Neutrophil (primary cell): ENCODE data around the gene KLHL24.

Experiments used
- H3K27ac ChIP-seq: fragments of 200-600 bp; sonication (generic); 2 replicates; pipeline ENCODE4 v1.5.1; 2016; ENCODE audit warnings: mild to moderate bottlenecking, moderate library complexity
- H3K27me3 ChIP-seq: fragments of 200-600 bp; sonication (generic); 2 replicates; pipeline ENCODE4 v1.6.0; 2016; ENCODE audit warnings: mild to moderate bottlenecking
- H3K36me3 ChIP-seq: fragments of 200-600 bp; sonication (generic); 2 replicates; pipeline ENCODE4 v1.5.1; 2017
- H3K4me1 ChIP-seq, 2 experiments: fragments of 200-600 bp in 1 of 2; sonication (generic) in 1 of 2; 1 replicate in 1 of 2; 2 replicates in 1 of 2; pipeline versions ENCODE4 v1.5.1 to v1.6.1; 2013 to 2016; ENCODE audit warnings: low read depth in 1 of 2, low read length in 1 of 2, mild to moderate bottlenecking in 1 of 2, moderate library complexity in 1 of 2; ENCODE audit not compliant: control insufficient read depth in 1 of 2, insufficient read depth in 1 of 2
- H3K4me3 ChIP-seq, 2 experiments: fragments of 200-600 bp in 1 of 2; sonication (generic) in 1 of 2; 1 replicate in 1 of 2; 2 replicates in 1 of 2; pipeline ENCODE4 v1.5.1; 2013 to 2016; ENCODE audit warnings: low read depth in 1 of 2, low read length in 1 of 2, mild to moderate bottlenecking in 1 of 2, moderate library complexity in 1 of 2
- H3K9me3 ChIP-seq: fragments of 200-600 bp; sonication (generic); 2 replicates; pipeline ENCODE4 v1.5.1; 2016
- CTCF ChIP-seq: fragments of 200-600 bp; sonication (generic); IDR thresholded peaks from 2 replicates; pipeline ENCODE4 v1.5.1; 2016; ENCODE audit warnings: antibody characterized with exemption

Gene KLHL24

DNA sequence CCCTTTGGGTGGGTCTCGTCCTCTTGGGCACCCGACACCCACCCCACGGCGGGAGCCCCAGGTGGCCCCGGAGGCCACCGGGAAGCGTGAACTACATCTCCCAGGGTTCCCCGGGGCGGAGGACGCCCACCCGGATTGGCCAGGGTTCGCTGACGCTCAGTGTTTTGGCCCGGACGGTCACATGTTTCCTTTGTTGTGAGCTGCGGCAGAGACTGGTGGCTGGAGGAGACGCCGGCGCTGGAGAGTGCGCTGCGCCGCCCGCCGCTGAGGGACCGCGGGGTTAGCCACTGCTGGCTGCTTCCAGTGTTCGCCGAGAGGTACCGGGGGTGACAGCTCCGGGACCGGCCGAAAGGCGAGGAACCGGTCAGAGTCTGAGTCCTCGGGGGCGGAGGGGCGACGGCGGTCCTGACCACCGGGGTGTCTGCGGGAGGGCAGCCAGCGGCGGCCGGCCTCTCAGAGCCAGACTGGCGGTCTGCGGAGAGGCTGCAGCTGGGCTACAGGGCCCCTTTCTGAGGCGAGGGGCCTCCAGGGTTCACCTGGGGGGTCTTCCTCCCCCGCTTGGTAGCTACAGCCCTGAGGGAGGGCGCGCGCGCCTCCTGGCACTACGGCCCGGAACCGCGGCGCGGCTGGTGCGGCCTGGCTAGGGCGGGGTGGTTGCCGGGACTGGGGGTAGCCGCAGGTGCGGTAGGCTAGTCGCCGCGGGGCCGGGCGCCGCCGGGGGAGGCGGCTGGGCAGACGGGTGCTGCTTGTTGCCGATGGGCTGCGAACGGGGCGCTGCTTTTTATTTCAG is at the start of gene KLHL24:
TSS of gene KLHL24 (plus strand) at position 193 of the 790 bp plus-strand sequence. CDS start 14,734 bp downstream, outside the sequence.
- peak; percentile 30 for TF ChIP-seq CTCF
- no peaks in the 10 kb centered on the region for H3K36me3 ChIP-seq
- peak within 1 kb of the TSS; percentile 95 to 97 for H3K4me3 ChIP-seq
- H3K4me1 ChIP-seq, result peaks cover 16% of the 10 kb centered on the region in 2 experiments
- H3K9me3 ChIP-seq, result no peaks in the 10 kb centered on the region
- no peaks in the 10 kb centered on the region for H3K27me3 ChIP-seq
- peak within 1 kb of the TSS; percentile 96 for H3K27ac ChIP-seq

- H3K27ac ChIP-seq, result peak overlapping the region; percentile 43
- no peaks in the 10 kb centered on the region for H3K9me3 ChIP-seq
- no peak for TF ChIP-seq CTCF
- H3K4me1 ChIP-seq, result peaks cover 17 to 20% of the 10 kb centered on the region in 2 experiments
- H3K36me3 ChIP-seq, result no peaks in the 10 kb centered on the region
- no peaks in the 10 kb centered on the region for H3K27me3 ChIP-seq
- no peak overlapping the region for H3K4me3 ChIP-seq
These were observed 48.9 kb upstream of the KLHL24 start for GRCh38 chr3:183586477-183586876.

DNA sequence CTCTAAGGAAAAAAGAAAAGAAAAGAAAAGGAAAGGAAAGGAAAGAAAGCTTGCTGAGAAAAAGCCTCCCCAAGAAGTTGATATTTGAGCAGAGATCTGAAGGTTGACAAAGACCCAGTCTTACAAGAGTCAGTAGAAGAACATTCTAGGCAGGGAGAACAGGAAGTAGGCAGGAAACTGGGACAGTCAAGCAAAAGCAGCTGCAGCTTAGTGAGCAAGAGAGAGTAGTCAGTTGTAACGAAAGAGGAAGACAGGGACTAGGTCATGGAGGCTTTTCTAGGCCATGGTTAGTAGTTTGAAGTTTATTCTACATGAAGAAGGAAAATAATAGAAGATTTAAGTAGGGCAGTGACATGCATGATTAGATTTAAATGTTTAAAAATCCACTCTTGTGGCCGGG is 48.1 kb upstream of the KLHL24 start:
- no peaks in the 10 kb centered on the region for H3K27me3 ChIP-seq
- no peaks in the 10 kb centered on the region for H3K9me3 ChIP-seq
- peak overlapping the region; percentile 43 for H3K27ac ChIP-seq
- TF ChIP-seq CTCF, result no peak
- H3K4me1 ChIP-seq, result peaks cover 20 to 26% of the 10 kb centered on the region in 2 experiments
- no peaks in the 10 kb centered on the region for H3K36me3 ChIP-seq
- H3K4me3 ChIP-seq, result no peak overlapping the region

- H3K9me3 ChIP-seq, result no peaks in the 10 kb centered on the region
- H3K27ac ChIP-seq, result no peak overlapping the region
- H3K27me3 ChIP-seq, result no peaks in the 10 kb centered on the region
- H3K4me3 ChIP-seq, result no peak overlapping the region
- no peaks in the 10 kb centered on the region for H3K36me3 ChIP-seq
- no peak for TF ChIP-seq CTCF
- peaks cover 20 to 26% of the 10 kb centered on the region in 2 experiments for H3K4me1 ChIP-seq
These were observed 45.0 kb upstream of the KLHL24 start for GRCh38 chr3:183590442-183590841.

- TF ChIP-seq CTCF, result no peak
- no peaks in the 10 kb centered on the region for H3K27me3 ChIP-seq
These were observed 43.4 kb upstream of the KLHL24 start for GRCh38 chr3:183591881-183592521.

More at GRCh38 chr3:183591881-183592521, 43.4 kb upstream of the KLHL24 start:
- no peaks in the 10 kb centered on the region for H3K36me3 ChIP-seq
- H3K4me1 ChIP-seq, result peaks cover 11 to 12% of the 10 kb centered on the region in 2 experiments
- H3K9me3 ChIP-seq, result no peaks in the 10 kb centered on the region
- no peak overlapping the region for H3K4me3 ChIP-seq
- H3K27ac ChIP-seq, result no peak overlapping the region
